IPS-18c (cell line): Measurements from ENCODE around the gene EPAS1.

Experiments
- H3K4me3 ChIP-seq: 2 replicates; pipeline ENCODE4 v1.7.0; 2013; ENCODE audit warnings: low read depth, mild to moderate bottlenecking, low read length, moderate library complexity; ENCODE audit not compliant: insufficient read depth
- H3K9me3 ChIP-seq: one replicate; pipeline ENCODE4 v1.6.1; 2013; ENCODE audit warnings: mild to moderate bottlenecking, low read length, moderate library complexity; ENCODE audit not compliant: control insufficient read depth, insufficient read depth

The EPAS1 gene

DNA sequence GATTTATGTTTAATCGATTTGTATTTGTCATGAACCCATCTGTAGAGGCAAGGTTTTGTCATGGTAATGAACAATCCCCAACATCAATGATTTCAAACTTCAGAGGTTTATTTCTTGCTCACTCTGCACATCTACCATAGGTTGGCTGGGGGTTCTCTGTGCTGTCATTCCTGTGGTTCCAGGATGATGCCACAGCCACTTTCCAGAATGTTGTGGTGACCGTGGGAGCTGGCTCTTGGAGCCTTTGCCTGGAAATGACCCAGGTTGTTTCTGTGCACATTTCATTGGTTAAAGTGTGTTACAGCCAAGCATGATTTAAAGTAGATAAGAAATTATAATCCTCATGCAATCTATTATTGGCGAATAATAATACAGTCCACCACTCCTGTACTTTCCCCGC is 28.2 kb upstream of the EPAS1 start:
- no peak overlapping the region for H3K4me3 ChIP-seq
- peaks cover 2% of the 10 kb centered on the region for H3K9me3 ChIP-seq

GRCh38 chr2:46269544-46270273 is 27.5 kb upstream of the EPAS1 start:
- Histone ChIP-seq H3K9me3 (peaks cover 2% of the 10 kb centered on the region), H3K4me3 (no peak overlapping the region)

- peaks cover 2% of the 10 kb centered on the region for H3K9me3 ChIP-seq
- no peak overlapping the region for H3K4me3 ChIP-seq
Observed at GRCh38 chr2:46270384-46270783, 26.8 kb upstream of the EPAS1 start.

DNA sequence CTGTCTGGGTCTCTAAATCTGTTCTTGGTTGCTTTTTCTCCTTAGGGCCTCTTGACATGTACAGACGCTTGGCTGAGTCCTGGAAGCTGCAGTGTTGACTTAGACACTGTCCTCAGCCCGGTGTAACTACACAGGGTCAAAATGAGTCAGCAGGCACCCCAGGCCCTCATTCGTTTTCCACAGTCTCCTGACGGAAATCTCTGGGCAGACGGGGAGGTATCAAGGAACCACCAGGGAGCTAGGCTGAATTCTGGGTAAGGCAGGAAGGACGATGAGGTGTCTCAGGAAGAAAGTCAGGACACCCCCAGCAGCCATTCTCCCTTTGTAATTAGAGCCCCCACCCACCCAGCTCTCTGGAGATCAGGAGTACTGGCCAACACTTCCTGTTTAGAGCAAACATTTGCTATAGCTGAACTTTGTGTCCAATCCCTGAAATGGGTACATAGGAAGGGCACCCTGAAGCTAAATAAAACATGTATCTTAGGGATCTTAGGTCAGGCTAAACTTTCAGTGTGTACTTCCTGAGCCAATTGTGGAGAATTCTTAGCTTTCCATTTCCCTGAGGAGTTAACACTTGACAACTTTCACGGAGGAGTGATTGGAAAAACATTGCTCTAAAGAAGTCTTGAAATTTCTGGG is 23.9 kb upstream of the EPAS1 start:
- Histone ChIP-seq H3K9me3 (peaks cover 2% of the 10 kb centered on the region), H3K4me3 (no peak overlapping the region)

DNA sequence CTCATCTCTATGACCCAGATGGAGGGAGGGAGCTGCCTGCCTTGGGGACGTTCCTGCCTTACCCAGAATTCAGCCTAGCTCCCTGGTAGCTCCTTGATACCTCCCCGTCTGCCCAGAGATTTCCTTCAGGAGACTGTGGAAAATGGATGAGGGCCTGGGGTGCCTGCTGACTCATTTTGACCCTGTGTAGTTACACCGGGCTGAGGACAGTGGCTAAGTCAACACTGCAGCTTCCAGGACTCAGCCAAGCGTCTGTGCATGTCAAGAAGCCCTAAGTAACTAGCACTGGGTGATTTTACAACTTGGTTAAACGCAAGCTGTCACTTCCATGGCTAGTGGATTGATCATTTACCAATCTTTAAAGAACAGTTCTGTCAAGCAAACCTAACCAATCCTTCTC is 23.3 kb upstream of the EPAS1 start:
- H3K4me3 ChIP-seq, result no peak overlapping the region
- H3K9me3 ChIP-seq, result peaks cover 2% of the 10 kb centered on the region

DNA sequence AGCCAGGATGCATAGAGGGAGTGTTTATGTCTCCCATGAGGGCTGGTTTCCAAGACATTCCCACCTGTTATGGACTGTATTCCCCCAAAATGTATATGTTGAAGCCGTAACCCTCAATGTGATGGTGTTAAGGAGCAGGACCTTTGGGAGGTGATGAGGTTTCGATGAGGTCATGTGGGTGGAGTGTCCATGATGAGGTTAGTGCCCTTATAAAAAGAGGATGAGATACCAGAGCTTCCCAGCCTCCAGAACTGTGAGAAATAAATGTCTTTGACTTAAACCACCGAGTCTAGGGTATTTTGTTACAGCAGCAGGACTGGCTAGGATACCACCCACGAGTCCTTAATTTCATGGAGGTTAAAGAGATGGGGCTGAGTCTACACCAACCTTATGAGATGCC is 22.6 kb upstream of the EPAS1 start:
- Histone ChIP-seq H3K4me3 (no peak overlapping the region), H3K9me3 (peaks cover 2% of the 10 kb centered on the region)

- Histone ChIP-seq H3K4me3 (no peak overlapping the region), H3K9me3 (peaks cover 2% of the 10 kb centered on the region)
Observed at GRCh38 chr2:46275995-46276394, 21.2 kb upstream of the EPAS1 start.

DNA sequence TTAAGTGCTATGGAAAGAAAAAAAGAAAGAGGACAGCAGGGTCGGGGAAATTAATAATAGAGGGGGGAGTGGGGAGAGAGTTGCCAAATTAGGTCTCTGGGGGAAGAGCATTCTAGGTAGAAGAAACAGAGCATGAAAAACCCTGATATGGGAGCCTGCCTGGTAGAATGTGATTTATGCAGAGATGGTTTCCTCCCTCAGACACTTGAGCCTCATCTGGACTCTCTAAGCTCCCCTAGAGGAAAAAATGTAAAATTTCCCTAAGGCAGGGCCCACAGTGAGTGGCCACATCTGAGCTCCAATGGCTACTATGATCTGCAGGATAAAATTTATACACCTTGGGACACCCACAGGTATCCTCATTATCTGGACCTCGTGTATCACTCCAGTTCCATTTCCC is 20.6 kb upstream of the EPAS1 start:
- Histone ChIP-seq H3K4me3 (no peak overlapping the region), H3K9me3 (peaks cover 2% of the 10 kb centered on the region)

DNA sequence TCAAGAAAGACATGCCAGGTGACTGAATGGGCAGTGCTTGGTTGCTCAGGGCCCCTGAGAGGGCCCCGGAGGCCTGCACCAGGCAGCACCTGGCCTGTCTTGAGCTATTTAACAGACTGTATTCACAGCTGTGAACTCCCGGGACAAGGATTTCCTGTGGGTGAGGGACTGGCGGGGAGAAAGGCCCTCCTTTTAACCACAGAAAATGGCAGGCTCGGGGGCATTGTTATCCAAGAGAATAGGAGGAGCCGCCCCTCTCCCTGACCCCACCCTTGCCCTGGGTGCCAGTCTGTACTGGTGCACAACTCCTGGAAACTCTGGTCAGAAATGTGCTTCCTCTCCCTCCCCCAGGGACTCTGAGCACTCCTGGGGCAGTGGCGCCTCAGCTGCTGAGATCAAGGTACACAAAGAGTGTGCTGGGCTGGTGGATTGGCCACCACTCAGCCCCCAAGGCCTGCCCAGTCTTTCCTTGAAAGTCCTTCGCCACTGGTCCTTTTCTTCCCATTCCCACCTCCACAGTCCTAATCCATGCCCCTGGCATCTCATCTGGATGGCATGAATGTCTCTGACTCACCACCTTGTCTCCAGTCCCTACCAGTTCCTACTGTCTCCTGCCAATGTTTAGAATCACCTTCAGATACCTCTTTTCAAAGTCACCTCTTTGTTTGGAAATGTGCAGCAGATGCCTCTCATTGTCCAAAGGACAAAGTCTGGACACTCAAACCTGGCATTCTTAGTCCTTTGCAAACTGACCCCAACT is 19.6 kb upstream of the EPAS1 start:
- no peak overlapping the region for H3K4me3 ChIP-seq
- H3K9me3 ChIP-seq, result no peaks in the 10 kb centered on the region

DNA sequence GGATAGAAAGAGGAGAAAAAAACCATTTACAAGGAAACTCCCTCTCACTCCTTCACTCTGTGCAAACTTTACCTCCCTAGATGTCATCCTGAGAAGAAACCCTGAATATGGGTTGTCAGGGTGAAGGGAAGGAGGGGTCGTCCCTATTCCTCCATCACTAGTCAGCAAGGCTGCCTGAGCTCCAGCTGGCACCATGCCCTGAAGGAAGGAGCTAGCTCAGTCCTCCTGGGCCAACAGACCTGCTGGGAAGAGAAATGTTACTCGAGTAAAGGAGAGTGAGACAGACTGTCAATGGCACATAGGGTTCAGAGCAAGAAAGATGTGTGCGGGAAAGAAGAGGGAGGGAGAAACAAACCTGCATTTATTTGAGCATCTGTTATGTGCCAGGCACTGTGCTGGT is 18.3 kb upstream of the EPAS1 start:
- Histone ChIP-seq H3K4me3 (no peak overlapping the region), H3K9me3 (no peaks in the 10 kb centered on the region)

DNA sequence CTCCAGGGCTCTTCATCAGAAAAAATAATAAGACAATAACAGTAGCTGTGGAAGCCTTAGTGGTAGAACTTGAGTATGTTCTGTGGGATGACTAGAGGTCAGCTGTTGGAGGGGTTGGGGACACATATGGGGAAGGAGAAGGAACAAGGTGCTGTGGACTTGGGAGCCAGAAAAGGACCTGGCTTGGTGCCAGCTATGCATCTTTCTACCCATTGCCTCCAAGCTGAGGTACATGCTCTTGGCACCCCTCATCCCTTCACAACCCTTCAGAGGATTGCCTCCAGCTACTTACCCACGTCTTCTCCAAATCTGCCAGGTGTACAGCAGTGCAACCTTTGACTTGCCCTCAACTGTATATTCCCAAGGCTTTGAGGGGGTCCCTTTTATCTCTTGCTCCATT is 15.3 kb upstream of the EPAS1 start:
- Histone ChIP-seq H3K4me3 (no peak overlapping the region), H3K9me3 (no peaks in the 10 kb centered on the region)

DNA sequence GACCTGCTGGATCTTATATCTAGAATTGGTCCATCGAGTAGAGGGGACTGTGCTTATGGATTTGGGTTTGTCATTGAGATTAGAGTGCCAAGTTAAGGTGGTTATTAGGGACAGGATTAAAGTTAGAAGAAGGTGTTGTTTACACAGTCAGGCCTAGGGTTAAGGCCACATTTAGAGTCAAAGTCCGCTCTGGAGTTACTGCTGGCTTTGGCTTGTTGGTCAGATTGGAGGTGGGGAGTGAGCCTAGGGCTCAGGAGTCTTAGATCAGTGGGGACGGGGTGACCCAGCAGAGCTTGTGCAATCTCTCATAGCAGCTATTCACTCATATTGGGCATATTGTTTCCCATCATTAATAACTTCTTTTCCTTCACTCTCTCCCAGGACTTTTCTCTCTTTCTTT is 13.5 kb upstream of the EPAS1 start:
- Histone ChIP-seq H3K4me3 (no peak overlapping the region), H3K9me3 (no peaks in the 10 kb centered on the region)

- no peaks in the 10 kb centered on the region for H3K9me3 ChIP-seq
Observed at GRCh38 chr2:46284260-46284659, 12.9 kb upstream of the EPAS1 start.

GRCh38 chr2:46284796-46285195 is 12.4 kb upstream of the EPAS1 start:
- Histone ChIP-seq H3K4me3 (no peak overlapping the region), H3K9me3 (no peaks in the 10 kb centered on the region)

More at GRCh38 chr2:46284260-46284659, 12.9 kb upstream of the EPAS1 start:
- no peak overlapping the region for H3K4me3 ChIP-seq

DNA sequence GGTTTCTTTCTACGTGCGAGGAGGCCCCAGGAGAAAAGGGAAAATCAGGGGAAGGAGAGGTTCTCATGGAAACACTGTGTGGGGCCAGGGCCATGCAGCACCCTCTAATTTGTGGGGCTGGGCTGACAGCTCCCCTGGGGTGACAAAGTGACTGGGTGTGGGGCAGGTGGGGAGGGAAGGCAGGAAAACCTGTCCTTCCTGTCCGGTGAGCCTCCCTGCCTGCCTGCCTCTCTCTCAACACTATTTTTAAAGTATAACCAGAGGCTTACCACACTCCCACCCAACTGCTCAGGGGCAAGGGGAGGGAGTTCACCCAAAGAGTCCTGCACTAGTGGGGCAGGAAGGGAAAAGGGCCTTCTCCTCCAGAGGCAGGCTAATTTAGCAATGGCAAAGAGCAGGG is 10.5 kb upstream of the EPAS1 start:
- Histone ChIP-seq H3K9me3 (no peaks in the 10 kb centered on the region), H3K4me3 (no peak overlapping the region)

DNA sequence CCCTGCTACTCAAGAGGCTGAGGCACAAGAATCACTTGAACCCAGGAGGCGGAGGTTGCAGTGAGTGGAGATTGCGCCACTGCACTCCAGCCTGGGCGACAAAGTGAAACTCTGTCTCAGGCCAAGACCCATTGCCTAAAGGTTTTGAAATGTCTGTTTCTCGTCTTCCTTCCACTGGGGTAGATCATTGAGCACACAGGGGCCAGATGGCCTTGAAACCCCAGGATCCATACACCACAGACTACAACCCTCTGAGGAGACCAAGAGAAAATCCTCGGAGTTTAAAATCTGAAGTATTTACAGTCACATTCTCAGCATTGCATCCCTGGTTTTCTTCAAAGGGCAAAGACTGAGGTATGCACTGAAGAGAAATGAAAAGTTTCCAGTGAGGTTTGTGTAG is 7.1 kb upstream of the EPAS1 start:
- H3K4me3 ChIP-seq, result no peak overlapping the region
- no peaks in the 10 kb centered on the region for H3K9me3 ChIP-seq

DNA sequence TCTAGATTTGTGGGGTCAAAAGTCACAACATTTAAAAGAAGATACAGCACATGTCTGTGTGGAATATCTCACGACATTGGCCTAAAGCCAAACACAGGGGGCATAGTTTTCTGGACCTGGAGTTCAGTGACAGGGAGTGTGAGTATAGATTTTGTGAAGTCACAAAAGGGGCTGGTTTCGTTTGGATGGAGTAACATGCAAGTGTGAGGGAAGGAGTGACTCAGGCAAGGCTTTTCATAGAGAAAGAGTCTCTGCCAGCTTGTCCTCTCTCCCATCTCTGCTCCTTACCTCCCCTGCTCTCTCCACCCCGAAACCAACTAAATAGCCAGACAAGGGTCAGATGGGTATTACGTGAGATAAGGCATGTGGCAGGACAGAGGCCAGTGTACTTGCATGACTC is 3.7 kb upstream of the EPAS1 start:
- no peaks in the 10 kb centered on the region for H3K9me3 ChIP-seq

GRCh38 chr2:46294176-46294836 is 2.9 kb upstream of the EPAS1 start:
- no peaks in the 10 kb centered on the region for H3K9me3 ChIP-seq

More for the DNA sequence above, 3.7 kb upstream of the EPAS1 start:
- H3K4me3 ChIP-seq, result no peak overlapping the region

More at GRCh38 chr2:46294176-46294836, 2.9 kb upstream of the EPAS1 start:
- no peak overlapping the region for H3K4me3 ChIP-seq
